ENCODE data around the gene TBC1D17. TPM values are rescaled to one million over a fixed set of nuclear protein-coding genes. Genes with fewer than 3 reads are reported as not detected.

Gene TBC1D17
- total and polyA plus RNA-seq, 2 of the 13 experiments (the other 11 are each of a cell fraction or from before 2014, with no cell fraction given): 9.7 to 16.9 TPM

GRCh38 chr19:49912965-49913685, 35.6 kb downstream of the TBC1D17 start (continued):
- TF ChIP-seq, protein P1, sequence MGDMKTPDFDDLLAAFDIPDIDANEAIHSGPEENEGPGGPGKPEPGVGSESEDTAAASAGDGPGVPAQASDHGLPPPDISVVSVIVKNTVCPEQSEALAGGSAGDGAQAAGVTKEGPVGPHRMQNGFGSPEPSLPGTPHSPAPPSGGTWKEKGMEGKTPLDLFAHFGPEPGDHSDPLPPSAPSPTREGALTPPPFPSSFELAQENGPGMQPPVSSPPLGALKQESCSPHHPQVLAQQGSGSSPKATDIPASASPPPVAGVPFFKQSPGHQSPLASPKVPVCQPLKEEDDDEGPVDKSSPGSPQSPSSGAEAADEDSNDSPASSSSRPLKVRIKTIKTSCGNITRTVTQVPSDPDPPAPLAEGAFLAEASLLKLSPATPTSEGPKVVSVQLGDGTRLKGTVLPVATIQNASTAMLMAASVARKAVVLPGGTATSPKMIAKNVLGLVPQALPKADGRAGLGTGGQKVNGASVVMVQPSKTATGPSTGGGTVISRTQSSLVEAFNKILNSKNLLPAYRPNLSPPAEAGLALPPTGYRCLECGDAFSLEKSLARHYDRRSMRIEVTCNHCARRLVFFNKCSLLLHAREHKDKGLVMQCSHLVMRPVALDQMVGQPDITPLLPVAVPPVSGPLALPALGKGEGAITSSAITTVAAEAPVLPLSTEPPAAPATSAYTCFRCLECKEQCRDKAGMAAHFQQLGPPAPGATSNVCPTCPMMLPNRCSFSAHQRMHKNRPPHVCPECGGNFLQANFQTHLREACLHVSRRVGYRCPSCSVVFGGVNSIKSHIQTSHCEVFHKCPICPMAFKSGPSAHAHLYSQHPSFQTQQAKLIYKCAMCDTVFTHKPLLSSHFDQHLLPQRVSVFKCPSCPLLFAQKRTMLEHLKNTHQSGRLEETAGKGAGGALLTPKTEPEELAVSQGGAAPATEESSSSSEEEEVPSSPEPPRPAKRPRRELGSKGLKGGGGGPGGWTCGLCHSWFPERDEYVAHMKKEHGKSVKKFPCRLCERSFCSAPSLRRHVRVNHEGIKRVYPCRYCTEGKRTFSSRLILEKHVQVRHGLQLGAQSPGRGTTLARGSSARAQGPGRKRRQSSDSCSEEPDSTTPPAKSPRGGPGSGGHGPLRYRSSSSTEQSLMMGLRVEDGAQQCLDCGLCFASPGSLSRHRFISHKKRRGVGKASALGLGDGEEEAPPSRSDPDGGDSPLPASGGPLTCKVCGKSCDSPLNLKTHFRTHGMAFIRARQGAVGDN (CRISPR knock-in tag; IDR thresholded peaks at IDR 0.05): peak; percentile 50
- TF ChIP-seq ZBTB38 (CRISPR knock-in tag; IDR thresholded peaks at IDR 0.05) (peak; percentile 99), HOXA3 (CRISPR knock-in tag; IDR thresholded peaks at IDR 0.05) (peak; percentile 62), ZMYM4 (CRISPR knock-in tag; IDR thresholded peaks at IDR 0.05) (peak; percentile 70), FOXA1 (IDR thresholded peaks at IDR 0.05) (no peak), FOXA1 (CRISPR knock-in tag; IDR thresholded peaks at IDR 0.05) (peak; percentile 39; the same call in 1 of the 2 replicates), ZNF766 (CRISPR knock-in tag; IDR thresholded peaks at IDR 0.05; ENCODE audit: borderline replicate concordance) (no peak), YY1 (IDR thresholded peaks at IDR 0.05; ENCODE audit: insufficient read depth, insufficient replicate concordance, low read depth, low read length) (peak; percentile 24), POGZ (CRISPR knock-in tag; IDR thresholded peaks at IDR 0.05) (peak; percentile 70), BRCA1 (CRISPR knock-in tag; IDR thresholded peaks at IDR 0.05) (no peak), SMAD1 (CRISPR knock-in tag; IDR thresholded peaks at IDR 0.05; ENCODE audit: borderline replicate concordance, low read depth) (0 out of 2 replicates have a peak, but pooled peaks have one; percentile 40), POLR2A (IDR thresholded peaks at IDR 0.05; ENCODE audit: insufficient read depth in 1 of 2, low read depth in 2 of 2, low read length in 2 of 2) (peak in 1 of 2 experiments; percentile 27; a peak in 1 of 4 replicates), CTCF (CRISPR knock-in tag; IDR thresholded peaks at IDR 0.05) (peak; percentile 61), AGO2 (optimal IDR thresholded peaks at IDR 0.05; ENCODE audit: low read depth, low read length) (peak; percentile 51), MIXL1 (CRISPR knock-in tag; IDR thresholded peaks at IDR 0.05) (no peak), RBM22 (optimal IDR thresholded peaks at IDR 0.05; ENCODE audit: low read length) (peak; percentile 37), HNRNPLL (IDR thresholded peaks at IDR 0.05; ENCODE audit: low read depth, low read length, poor library complexity, severe bottlenecking) (peak; percentile 79)
- TF ChIP-seq, protein P2, sequence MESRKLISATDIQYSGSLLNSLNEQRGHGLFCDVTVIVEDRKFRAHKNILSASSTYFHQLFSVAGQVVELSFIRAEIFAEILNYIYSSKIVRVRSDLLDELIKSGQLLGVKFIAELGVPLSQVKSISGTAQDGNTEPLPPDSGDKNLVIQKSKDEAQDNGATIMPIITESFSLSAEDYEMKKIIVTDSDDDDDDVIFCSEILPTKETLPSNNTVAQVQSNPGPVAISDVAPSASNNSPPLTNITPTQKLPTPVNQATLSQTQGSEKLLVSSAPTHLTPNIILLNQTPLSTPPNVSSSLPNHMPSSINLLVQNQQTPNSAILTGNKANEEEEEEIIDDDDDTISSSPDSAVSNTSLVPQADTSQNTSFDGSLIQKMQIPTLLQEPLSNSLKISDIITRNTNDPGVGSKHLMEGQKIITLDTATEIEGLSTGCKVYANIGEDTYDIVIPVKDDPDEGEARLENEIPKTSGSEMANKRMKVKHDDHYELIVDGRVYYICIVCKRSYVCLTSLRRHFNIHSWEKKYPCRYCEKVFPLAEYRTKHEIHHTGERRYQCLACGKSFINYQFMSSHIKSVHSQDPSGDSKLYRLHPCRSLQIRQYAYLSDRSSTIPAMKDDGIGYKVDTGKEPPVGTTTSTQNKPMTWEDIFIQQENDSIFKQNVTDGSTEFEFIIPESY (CRISPR knock-in tag; IDR thresholded peaks at IDR 0.05): peak; percentile 100
- TF ChIP-seq, protein P3, sequence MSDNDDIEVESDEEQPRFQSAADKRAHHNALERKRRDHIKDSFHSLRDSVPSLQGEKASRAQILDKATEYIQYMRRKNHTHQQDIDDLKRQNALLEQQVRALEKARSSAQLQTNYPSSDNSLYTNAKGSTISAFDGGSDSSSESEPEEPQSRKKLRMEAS (IDR thresholded peaks at IDR 0.05): 0 out of 2 replicates have a peak, but pooled peaks have one; percentile 5
